RKO (cell line): Measurements from ENCODE around the gene NUDT9.
A peak's percentile ranks its signal among the peaks of the same experiment; 100 is the strongest.
"Not testable (repeated sequence)": the region's sequence is repeated elsewhere in the genome, so short reads cannot be mapped to it uniquely, and the experiment has no call there.

Experiments
- DNase-seq: peaks from one replicate; pipeline ENCODE4 v3.0.0-alpha.2; 2016; ENCODE audit warnings: low spot score

Gene NUDT9

GRCh38 chr4:87462102-87462501, 39.7 kb downstream of the NUDT9 start:
- DNase-seq, result no peak

- DNase-seq, result peak; percentile 77
Measured at GRCh38 chr4:87465739-87466366, 43.5 kb downstream of the NUDT9 start.

GRCh38 chr4:87469390-87469789, 47.0 kb downstream of the NUDT9 start:
- no peak for DNase-seq

- no peak for DNase-seq
Measured at GRCh38 chr4:87476934-87477333, 54.6 kb downstream of the NUDT9 start.

- no peak for DNase-seq
Measured at GRCh38 chr4:87478732-87479250, 56.4 kb downstream of the NUDT9 start.

- DNase-seq, result no peak
Measured at GRCh38 chr4:87481377-87481776, 59.0 kb downstream of the NUDT9 start.

GRCh38 chr4:87483247-87483646, 60.9 kb downstream of the NUDT9 start:
- not testable (repeated sequence) for DNase-seq

- not testable (repeated sequence) for DNase-seq
Measured at GRCh38 chr4:87488666-87489065, 66.3 kb downstream of the NUDT9 start.

- no peak for DNase-seq
Measured at GRCh38 chr4:87489678-87490077, 67.3 kb downstream of the NUDT9 start.

- DNase-seq, result no peak
Measured at GRCh38 chr4:87490664-87491369, 68.4 kb downstream of the NUDT9 start.

- no peak for DNase-seq
Measured at GRCh38 chr4:87491436-87491835, 69.1 kb downstream of the NUDT9 start.

GRCh38 chr4:87491851-87492250, 69.5 kb downstream of the NUDT9 start:
- DNase-seq, result not testable (repeated sequence)

GRCh38 chr4:87493115-87493514, 70.7 kb downstream of the NUDT9 start:
- DNase-seq, result no peak

- DNase-seq, result no peak
Measured at GRCh38 chr4:87497159-87497558, 74.8 kb downstream of the NUDT9 start.

GRCh38 chr4:87497578-87497977, 75.2 kb downstream of the NUDT9 start:
- no peak for DNase-seq

- DNase-seq, result no peak
Measured at GRCh38 chr4:87498446-87498900, 76.1 kb downstream of the NUDT9 start.

GRCh38 chr4:87499403-87500091, 77.2 kb downstream of the NUDT9 start:
- no peak for DNase-seq

GRCh38 chr4:87500092-87500462, 77.7 kb downstream of the NUDT9 start:
- no peak for DNase-seq

GRCh38 chr4:87502580-87503238, 80.3 kb downstream of the NUDT9 start:
- no peak for DNase-seq

GRCh38 chr4:87505862-87506261, 83.5 kb downstream of the NUDT9 start:
- no peak for DNase-seq

- peak; percentile 34 for DNase-seq
Measured at GRCh38 chr4:87506974-87507701, 84.8 kb downstream of the NUDT9 start.
